Subcutaneous adipose tissue (tissue), 4 donors: Measurements from ENCODE around the gene MBL2. TPM values are rescaled to one million over a fixed set of nuclear protein-coding genes. Genes with fewer than 3 reads are reported as not detected.

Experiments used
- CTCF ChIP-seq: fragments of 450-650 bp; IDR thresholded peaks from one replicate; pipeline ENCODE4 v1.5.1; 2016; ENCODE audit warnings: low read depth, mild to moderate bottlenecking, control low read depth, antibody characterized with exemption, moderate library complexity
- total RNA-seq, 4 donors: library from RNA; depleted of rRNA; stranded (reverse); fragments of >200 nt; gene quantifications; one replicate each; pipeline ENCODE4 v1.1.0, GENCODE V29; 2016

The MBL2 gene
- not detected for total RNA-seq

GRCh38 chr10:52772623-52773022 lies at the start of gene MBL2:
TSS of gene MBL2 (minus strand) at chr10:52772784. CDS start at chr10:52771635, 1,149 bp downstream.
- no peak for TF ChIP-seq CTCF

- TF ChIP-seq CTCF, result no peak
Observed at GRCh38 chr10:52820309-52820708, 47.7 kb upstream of the MBL2 start.

- TF ChIP-seq CTCF, result no peak
Observed at GRCh38 chr10:52818019-52818418, 45.4 kb upstream of the MBL2 start.

GRCh38 chr10:52814506-52814905 lies 41.9 kb upstream of the MBL2 start:
- TF ChIP-seq CTCF, result no peak

GRCh38 chr10:52811776-52812175 lies 39.2 kb upstream of the MBL2 start:
- TF ChIP-seq CTCF, result no peak

- no peak for TF ChIP-seq CTCF
Observed at GRCh38 chr10:52810761-52811160, 38.2 kb upstream of the MBL2 start.

- TF ChIP-seq CTCF, result no peak
Observed at GRCh38 chr10:52807803-52808202, 35.2 kb upstream of the MBL2 start.
